Ascending aorta (tissue), 2 donors: ENCODE measurements around the gene TTLL9. TPM values are rescaled to one million over a fixed set of nuclear protein-coding genes. Genes with fewer than 3 reads are reported as not detected.

Experiments used
- DNase-seq, 2 donors: peaks; one replicate each; pipeline ENCODE4 v3.0.0-alpha.2; 2019; ENCODE audit warnings: low spot score in 2 of 2
- H3K27ac ChIP-seq, 2 donors: fragments of 200-600 bp; sonication (generic); one replicate each; pipeline ENCODE4 v1.5.1; 2016 to 2017; ENCODE audit warnings: mild to moderate bottlenecking in 1 of 2
- H3K27me3 ChIP-seq: fragments of 200-600 bp; sonication (generic); one replicate; pipeline ENCODE4 v1.5.1; 2017
- H3K36me3 ChIP-seq, 2 donors: fragments of 200-600 bp; sonication (generic); one replicate each; pipeline ENCODE4 v1.5.1; 2016
- H3K4me1 ChIP-seq, 2 donors: fragments of 200-600 bp; sonication (generic); one replicate each; pipeline ENCODE4 v1.5.1; 2016 to 2017; ENCODE audit warnings: mild to moderate bottlenecking in 1 of 2
- H3K4me3 ChIP-seq, 2 donors: fragments of 200-600 bp; sonication (generic); one replicate each; pipeline ENCODE4 v1.5.1; 2016 to 2017; ENCODE audit warnings: mild to moderate bottlenecking in 1 of 2
- H3K9me3 ChIP-seq, 2 donors: fragments of 200-600 bp; sonication (generic); one replicate each; pipeline ENCODE4 v1.5.1; 2016
- CTCF ChIP-seq, 3 experiments: fragments of 200-600 bp in 2 of 3; fragments of 450-650 bp in 1 of 3; sonication (generic) in 2 of 3; IDR thresholded peaks; one replicate each; pipeline ENCODE4 v1.5.1; 2016 to 2019; ENCODE audit warnings: antibody characterized with exemption in 3 of 3, mild to moderate bottlenecking in 1 of 3, moderate library complexity in 1 of 3
- intact Hi-C: fragments of 100-400 bp; cut with DNase I; formaldehyde crosslinking; loops from one replicate; pipeline ENCODE4 v1.15.1; 2023
- total RNA-seq: library from RNA; depleted of rRNA; stranded (reverse); fragments of >200 nt; gene quantifications from one replicate; pipeline ENCODE4 v1.1.0, GENCODE V29; 2016

The TTLL9 gene
- total RNA-seq, 1 donor from 2014 or later, result not detected

- Histone ChIP-seq H3K9me3 (no peaks in the 10 kb centered on the region), H3K4me1 (peaks cover 0 to 4% of the 10 kb centered on the region in 2 donors), H3K36me3 (no peaks in the 10 kb centered on the region), H3K27me3 (no peaks in the 10 kb centered on the region), H3K4me3 (no peak overlapping the region), H3K27ac (no peak overlapping the region)
- intact Hi-C loops, result no loop called here
- no peak for DNase-seq
- no peak for TF ChIP-seq CTCF (IDR thresholded peaks at IDR 0.05)
Observed at GRCh38 chr20:31830406-31830981, 39.9 kb upstream of the TTLL9 start.

GRCh38 chr20:31831211-31831610 lies 39.2 kb upstream of the TTLL9 start:
- Histone ChIP-seq H3K36me3 (no peaks in the 10 kb centered on the region), H3K4me1 (peaks cover 7 to 11% of the 10 kb centered on the region in 2 donors), H3K9me3 (no peaks in the 10 kb centered on the region), H3K4me3 (no peak overlapping the region), H3K27ac (no peak overlapping the region), H3K27me3 (no peaks in the 10 kb centered on the region)
- intact Hi-C loops, result no loop called here
- TF ChIP-seq CTCF (IDR thresholded peaks at IDR 0.05), result no peak
- no peak for DNase-seq

- intact Hi-C loops, result no loop called here
- no peak for DNase-seq
- H3K4me3 ChIP-seq, result no peak overlapping the region
- H3K9me3 ChIP-seq, result no peaks in the 10 kb centered on the region
- peaks cover 13 to 17% of the 10 kb centered on the region in 2 donors for H3K4me1 ChIP-seq
- no peak overlapping the region for H3K27ac ChIP-seq
- no peak for TF ChIP-seq CTCF (IDR thresholded peaks at IDR 0.05)
- no peaks in the 10 kb centered on the region for H3K36me3 ChIP-seq
- no peaks in the 10 kb centered on the region for H3K27me3 ChIP-seq
Observed at GRCh38 chr20:31831771-31832306, 38.6 kb upstream of the TTLL9 start.

GRCh38 chr20:31833130-31833930 lies 37.1 kb upstream of the TTLL9 start:
- Histone ChIP-seq H3K4me1 (peaks cover 23 to 31% of the 10 kb centered on the region in 2 donors), H3K36me3 (no peaks in the 10 kb centered on the region), H3K27ac (peak overlapping the region in 1 of 2 donors; percentile 9), H3K4me3 (no peak overlapping the region), H3K9me3 (no peaks in the 10 kb centered on the region), H3K27me3 (no peaks in the 10 kb centered on the region)
- peak; percentile 59 to 85 (median 84) for TF ChIP-seq CTCF (IDR thresholded peaks at IDR 0.05)
- no peak for DNase-seq
- intact Hi-C loops, result no loop called here

GRCh38 chr20:31833931-31834521 lies 36.4 kb upstream of the TTLL9 start:
- DNase-seq, result no peak
- H3K36me3 ChIP-seq, result no peaks in the 10 kb centered on the region
- intact Hi-C loops, result no loop called here
- no peaks in the 10 kb centered on the region for H3K27me3 ChIP-seq
- H3K4me1 ChIP-seq, result peaks cover 23 to 38% of the 10 kb centered on the region in 2 donors
- H3K4me3 ChIP-seq, result no peak overlapping the region
- H3K9me3 ChIP-seq, result no peaks in the 10 kb centered on the region
- TF ChIP-seq CTCF (IDR thresholded peaks at IDR 0.05), result no peak
- peak overlapping the region in 1 of 2 donors; percentile 9 for H3K27ac ChIP-seq
